Muscle of back (tissue), 11 donors: ENCODE results near the gene SMAD6. TPM values are rescaled to one million over a fixed set of nuclear protein-coding genes. Genes with fewer than 3 reads are reported as not detected.
A peak's percentile ranks its signal among the peaks of the same experiment; 100 is the strongest.

Experiments
- DNase-seq, 3 donors: peaks; one replicate each; pipeline versions ENCODE4 v3.0.0 to v3.0.0-alpha.2; 2013
- polyA plus RNA-seq, 10 donors: library from polyadenylated mRNA; unstranded; fragments of 120-200 nt; gene quantifications; one replicate each; pipeline ENCODE4 v1.2.1, GENCODE V29; 2013; ENCODE audit not compliant: insufficient read length in 10 of 10

The SMAD6 gene
- polyA plus RNA-seq, 10 donors: 2.3 to 9.1 (median 4.3) TPM

DNA sequence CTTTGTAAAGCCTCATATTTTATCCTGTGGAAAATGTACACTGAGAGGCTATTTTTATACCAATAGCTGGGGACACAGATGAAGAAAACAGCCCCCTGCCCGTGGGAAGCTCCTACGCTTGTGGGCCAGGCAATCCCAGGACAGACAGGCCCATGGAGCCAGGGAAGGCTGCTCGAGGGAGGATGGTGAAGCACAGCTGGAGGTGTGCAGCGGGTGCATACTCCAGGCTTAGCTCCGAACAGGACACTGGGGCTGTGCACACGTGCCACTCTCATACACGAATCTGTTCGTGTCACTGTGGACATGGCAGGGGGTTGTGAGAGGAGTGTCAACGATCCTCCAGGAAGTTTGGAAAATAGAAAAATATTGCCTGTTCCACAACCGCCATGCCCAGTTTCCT, 36.1 kb downstream of the SMAD6 start:
- no peak for DNase-seq

- no peak for DNase-seq
Measured at GRCh38 chr15:66738595-66738994, 36.6 kb downstream of the SMAD6 start.

GRCh38 chr15:66739287-66739686, 37.3 kb downstream of the SMAD6 start:
- no peak for DNase-seq

GRCh38 chr15:66740802-66741201, 38.8 kb downstream of the SMAD6 start:
- DNase-seq: peak in 2 of 3 donors; percentile 89 to 94

DNA sequence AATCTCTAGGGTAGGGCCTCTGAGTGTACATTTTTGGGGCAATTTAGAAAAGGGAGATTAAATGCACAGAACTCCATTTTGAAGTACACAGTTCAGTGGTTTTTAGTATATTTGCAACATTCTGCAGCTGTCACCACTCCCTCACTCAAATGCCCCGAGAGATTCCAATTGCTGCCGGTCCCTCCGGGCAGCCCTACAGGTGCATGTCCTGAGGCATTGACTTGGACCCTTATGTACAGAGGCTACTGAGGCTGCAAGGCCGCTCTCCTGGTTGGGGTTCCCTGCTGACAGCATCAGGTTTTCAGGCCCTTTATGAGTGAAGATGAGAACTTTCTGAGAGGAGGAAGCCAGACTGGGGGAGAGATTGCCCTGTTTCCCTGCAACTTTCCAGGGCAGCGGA, 39.6 kb downstream of the SMAD6 start:
- DNase-seq: no peak

GRCh38 chr15:66742286-66742685, 40.2 kb downstream of the SMAD6 start:
- DNase-seq: no peak

- no peak for DNase-seq
Measured at GRCh38 chr15:66743204-66743603, 41.2 kb downstream of the SMAD6 start.

DNA sequence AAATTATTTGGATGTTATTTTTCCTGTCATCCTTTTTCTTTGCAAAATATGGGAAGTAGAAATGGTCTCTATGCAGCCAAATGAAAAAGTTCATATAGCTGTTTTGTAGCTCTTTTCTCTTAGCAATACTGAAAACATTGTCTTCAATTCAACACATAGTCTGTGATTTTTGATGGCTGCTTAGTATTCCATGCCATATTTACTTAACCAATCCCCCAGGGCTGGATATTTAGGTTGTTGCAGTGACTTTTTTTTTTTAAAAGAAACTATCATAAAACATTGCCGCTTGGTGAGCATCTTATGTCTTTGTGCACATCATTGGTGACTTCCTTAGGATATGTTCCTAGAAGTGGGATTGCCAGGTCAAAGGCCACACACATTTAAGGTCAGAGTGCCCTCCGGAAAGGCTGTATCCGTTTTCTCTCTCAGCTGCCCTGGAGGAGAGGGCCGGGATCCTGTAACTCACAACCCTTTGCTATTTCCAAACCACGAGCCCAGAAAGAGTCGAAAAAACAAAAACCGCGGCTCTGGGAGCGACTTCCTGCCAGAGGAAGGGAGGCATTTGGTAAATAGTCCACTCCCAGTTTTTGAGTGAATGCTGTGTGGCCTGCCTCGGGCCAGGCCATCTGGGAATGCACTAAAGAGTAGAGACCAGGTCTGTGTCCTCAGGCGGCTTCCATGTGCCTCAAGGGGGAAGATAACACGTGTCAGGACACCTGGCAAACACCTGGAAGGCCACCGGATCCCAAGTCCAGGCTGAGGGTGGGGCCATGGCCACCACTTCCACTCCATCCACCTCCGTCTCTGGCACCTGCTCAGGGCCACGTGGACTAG, 41.9 kb downstream of the SMAD6 start:
- no peak for DNase-seq

- DNase-seq: no peak
Measured at GRCh38 chr15:66744610-66745279, 42.7 kb downstream of the SMAD6 start.

DNA sequence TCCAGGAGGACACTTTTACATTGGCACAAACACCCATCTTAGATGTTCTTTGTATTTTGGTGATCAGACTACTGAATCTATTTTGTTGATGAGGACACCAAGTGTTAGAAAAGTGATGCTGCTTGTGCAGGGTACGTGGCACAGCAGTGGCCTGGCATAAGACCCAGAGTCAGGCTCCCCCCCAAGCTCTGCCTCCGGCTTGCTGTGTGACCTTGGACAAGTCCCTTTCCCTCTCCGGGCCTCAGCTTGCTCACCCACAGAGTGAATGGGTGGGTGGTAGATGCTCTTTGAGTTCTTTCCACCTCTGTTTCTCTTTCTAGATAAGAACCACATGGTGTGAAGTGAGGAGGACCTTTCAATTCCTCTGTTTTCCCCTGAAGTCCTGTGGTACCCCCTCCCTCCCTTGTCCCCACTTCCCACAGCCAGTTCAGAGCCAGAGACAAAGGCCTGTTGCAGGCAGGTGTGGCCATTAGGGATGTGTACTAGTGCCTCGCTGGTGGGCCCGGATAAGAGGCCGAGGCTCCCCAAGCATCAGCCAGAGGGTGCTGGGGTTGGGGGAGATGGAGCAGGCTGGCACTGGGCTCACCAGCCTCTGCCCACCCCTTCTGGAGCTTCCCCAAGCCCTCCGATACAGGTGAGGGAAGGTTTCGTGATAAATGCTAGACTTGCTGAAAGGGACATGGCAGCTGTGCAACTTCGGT, 43.6 kb downstream of the SMAD6 start:
- no peak for DNase-seq

- DNase-seq: no peak
Measured at GRCh38 chr15:66746231-66746605, 44.2 kb downstream of the SMAD6 start.

GRCh38 chr15:66747223-66747622, 45.2 kb downstream of the SMAD6 start:
- DNase-seq: no peak

DNA sequence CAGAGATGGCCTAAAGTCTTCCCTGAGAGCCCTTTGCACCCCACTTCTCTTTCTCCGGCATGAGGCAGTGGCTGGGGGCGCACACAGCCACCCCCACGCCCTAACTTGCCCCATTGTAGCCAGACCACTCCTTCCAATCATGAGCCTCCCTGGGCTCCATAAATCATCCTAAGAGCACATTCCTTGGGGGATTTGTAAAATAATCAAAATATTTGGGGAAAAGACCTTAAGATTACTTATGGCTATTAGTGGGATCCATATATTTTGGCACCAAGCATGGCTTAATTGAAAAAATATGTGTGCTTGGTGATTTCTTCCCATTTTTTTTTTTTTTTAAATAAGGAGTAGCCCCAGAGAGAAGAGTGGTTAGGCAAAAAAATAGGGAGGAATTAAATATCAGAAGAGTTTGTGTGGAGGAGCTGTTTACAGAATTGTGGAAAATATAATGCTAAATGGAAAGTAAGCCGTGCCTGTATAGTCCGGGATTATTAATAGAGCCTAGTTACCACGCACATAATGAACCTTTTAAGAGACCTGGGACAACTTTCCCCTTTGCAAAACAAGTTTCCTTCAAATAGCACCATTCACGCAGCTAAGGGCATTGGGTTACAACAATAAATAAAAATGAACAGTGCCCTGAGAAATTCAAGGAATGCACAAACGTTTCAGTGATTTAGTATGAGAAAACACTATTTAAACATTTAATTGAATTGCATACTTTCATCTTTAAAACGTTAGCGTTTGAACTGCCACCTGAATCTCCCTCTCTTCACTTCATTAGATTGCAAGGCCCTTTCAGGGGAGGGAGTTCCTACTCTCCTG, 46.1 kb downstream of the SMAD6 start:
- peak in 1 of 3 donors; percentile 65 for DNase-seq

- DNase-seq: peak in 1 of 3 donors; percentile 50
Measured at GRCh38 chr15:66748708-66749035, 46.6 kb downstream of the SMAD6 start.

- no peak for DNase-seq
Measured at GRCh38 chr15:66749841-66750575, 48.0 kb downstream of the SMAD6 start.

- no peak for DNase-seq
Measured at GRCh38 chr15:66750609-66751008, 48.6 kb downstream of the SMAD6 start.

DNA sequence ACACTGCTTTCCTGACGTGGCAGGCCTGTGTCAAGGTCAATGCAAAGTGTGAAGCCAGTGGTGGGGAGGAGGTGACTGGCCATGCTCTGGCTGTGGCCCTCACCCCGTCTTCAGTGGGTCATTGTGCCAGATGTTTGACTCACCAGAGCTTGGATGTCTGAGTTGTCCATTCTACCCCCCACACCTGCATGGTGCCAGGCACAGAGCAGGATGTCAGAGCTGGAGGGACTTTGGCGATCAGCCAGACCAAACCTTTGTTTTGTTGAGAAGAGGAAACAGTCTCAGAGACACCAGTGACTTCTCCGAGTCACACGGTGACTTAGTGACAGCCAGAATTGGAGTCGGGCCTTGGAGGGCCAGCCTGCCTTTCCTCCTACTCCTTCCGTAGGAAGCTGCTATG, 49.5 kb downstream of the SMAD6 start:
- no peak for DNase-seq

DNA sequence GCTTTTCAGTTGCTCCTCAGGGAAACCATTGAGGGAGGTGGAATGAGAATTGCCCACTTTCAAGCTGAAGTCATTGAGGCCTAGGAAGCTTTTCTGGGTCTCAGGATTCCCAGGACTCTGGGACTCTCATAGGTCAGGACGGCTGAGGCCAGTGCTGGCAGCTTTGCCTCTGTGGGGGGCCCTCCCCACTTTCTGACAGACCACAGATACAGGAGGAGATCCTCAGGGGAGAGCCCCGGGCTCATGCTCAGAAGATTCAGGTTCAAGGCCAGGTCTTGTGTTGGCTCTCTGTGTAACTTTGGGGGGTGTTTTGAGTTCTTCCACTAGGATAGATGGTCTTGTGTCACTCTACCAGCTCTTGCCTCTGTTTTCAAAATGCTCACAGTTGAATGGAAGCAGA, 50.0 kb downstream of the SMAD6 start:
- no peak for DNase-seq

GRCh38 chr15:66753687-66754377, 51.8 kb downstream of the SMAD6 start:
- DNase-seq: no peak

- no peak for DNase-seq
Measured at GRCh38 chr15:66754789-66755188, 52.8 kb downstream of the SMAD6 start.
